Measurements from ENCODE around the gene INPP4B. TPM values are rescaled to one million over a fixed set of nuclear protein-coding genes. Genes with fewer than 3 reads are reported as not detected.

The INPP4B gene
- total RNA-seq, 1 experiment from 2014 or later = 14.3 TPM

DNA sequence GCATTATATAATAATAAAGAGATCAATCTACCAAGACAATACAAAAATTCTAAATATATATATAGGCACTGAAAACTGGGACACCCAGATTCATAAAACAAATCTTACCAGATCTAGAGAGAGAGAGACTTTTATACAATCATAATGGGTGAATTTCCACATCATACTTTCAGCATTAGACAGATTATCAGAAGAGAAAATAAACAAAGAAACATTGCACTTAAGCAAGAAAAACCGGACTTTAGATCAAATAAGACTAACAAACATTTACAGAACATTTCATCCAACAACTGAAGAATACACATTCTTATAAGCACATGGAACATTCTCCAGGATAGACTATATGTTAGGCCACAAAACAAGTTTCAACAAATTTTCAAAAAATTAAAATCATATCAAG, 245.1 kb downstream of the INPP4B start (continued):
- TF ChIP-seq POLR2A (IDR thresholded peaks at IDR 0.05; ENCODE audit: borderline replicate concordance, extremely low read depth, insufficient read depth, insufficient read length) (no peak), ZFX (IDR thresholded peaks at IDR 0.05) (no peak), POLR2AphosphoS5 (IDR thresholded peaks at IDR 0.05; ENCODE audit: low read depth, low read length) (no peak), ELF1 (IDR thresholded peaks at IDR 0.05; ENCODE audit: borderline replicate concordance, low read depth) (no peak), JUND (IDR thresholded peaks at IDR 0.05) (no peak), ATF3 (IDR thresholded peaks at IDR 0.05) (no peak), EGR1 (IDR thresholded peaks at IDR 0.05; ENCODE audit: low read depth) (no peak)

- TF ChIP-seq RAD21 (IDR thresholded peaks at IDR 0.05; ENCODE audit: low read depth) = no peak
- no peak for TF ChIP-seq POLR2A (IDR thresholded peaks at IDR 0.05; ENCODE audit: borderline replicate concordance, extremely low read depth, insufficient read depth, insufficient read length)
- TF ChIP-seq MAX (IDR thresholded peaks at IDR 0.05) = no peak
- TF ChIP-seq FOSL1 (IDR thresholded peaks at IDR 0.05; ENCODE audit: low read depth) = no peak
- no peak for TF ChIP-seq CEBPB (IDR thresholded peaks at IDR 0.05; ENCODE audit: low read depth)
- TF ChIP-seq ATF3 (IDR thresholded peaks at IDR 0.05) = no peak
- TF ChIP-seq, protein P1, sequence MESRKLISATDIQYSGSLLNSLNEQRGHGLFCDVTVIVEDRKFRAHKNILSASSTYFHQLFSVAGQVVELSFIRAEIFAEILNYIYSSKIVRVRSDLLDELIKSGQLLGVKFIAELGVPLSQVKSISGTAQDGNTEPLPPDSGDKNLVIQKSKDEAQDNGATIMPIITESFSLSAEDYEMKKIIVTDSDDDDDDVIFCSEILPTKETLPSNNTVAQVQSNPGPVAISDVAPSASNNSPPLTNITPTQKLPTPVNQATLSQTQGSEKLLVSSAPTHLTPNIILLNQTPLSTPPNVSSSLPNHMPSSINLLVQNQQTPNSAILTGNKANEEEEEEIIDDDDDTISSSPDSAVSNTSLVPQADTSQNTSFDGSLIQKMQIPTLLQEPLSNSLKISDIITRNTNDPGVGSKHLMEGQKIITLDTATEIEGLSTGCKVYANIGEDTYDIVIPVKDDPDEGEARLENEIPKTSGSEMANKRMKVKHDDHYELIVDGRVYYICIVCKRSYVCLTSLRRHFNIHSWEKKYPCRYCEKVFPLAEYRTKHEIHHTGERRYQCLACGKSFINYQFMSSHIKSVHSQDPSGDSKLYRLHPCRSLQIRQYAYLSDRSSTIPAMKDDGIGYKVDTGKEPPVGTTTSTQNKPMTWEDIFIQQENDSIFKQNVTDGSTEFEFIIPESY (IDR thresholded peaks at IDR 0.05; ENCODE audit: extremely low read depth, insufficient replicate concordance, low read length) = no peak
- no peak for TF ChIP-seq ELF1 (IDR thresholded peaks at IDR 0.05; ENCODE audit: borderline replicate concordance, low read depth)
- TF ChIP-seq, protein P2, sequence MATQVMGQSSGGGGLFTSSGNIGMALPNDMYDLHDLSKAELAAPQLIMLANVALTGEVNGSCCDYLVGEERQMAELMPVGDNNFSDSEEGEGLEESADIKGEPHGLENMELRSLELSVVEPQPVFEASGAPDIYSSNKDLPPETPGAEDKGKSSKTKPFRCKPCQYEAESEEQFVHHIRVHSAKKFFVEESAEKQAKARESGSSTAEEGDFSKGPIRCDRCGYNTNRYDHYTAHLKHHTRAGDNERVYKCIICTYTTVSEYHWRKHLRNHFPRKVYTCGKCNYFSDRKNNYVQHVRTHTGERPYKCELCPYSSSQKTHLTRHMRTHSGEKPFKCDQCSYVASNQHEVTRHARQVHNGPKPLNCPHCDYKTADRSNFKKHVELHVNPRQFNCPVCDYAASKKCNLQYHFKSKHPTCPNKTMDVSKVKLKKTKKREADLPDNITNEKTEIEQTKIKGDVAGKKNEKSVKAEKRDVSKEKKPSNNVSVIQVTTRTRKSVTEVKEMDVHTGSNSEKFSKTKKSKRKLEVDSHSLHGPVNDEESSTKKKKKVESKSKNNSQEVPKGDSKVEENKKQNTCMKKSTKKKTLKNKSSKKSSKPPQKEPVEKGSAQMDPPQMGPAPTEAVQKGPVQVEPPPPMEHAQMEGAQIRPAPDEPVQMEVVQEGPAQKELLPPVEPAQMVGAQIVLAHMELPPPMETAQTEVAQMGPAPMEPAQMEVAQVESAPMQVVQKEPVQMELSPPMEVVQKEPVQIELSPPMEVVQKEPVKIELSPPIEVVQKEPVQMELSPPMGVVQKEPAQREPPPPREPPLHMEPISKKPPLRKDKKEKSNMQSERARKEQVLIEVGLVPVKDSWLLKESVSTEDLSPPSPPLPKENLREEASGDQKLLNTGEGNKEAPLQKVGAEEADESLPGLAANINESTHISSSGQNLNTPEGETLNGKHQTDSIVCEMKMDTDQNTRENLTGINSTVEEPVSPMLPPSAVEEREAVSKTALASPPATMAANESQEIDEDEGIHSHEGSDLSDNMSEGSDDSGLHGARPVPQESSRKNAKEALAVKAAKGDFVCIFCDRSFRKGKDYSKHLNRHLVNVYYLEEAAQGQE (IDR thresholded peaks at IDR 0.05; ENCODE audit: low read depth) = no peak
- TF ChIP-seq EZH2 (IDR thresholded peaks at IDR 0.05) = no peak
- no peak for TF ChIP-seq SRF (IDR thresholded peaks at IDR 0.05; ENCODE audit: low read depth)
- TF ChIP-seq CBX3 (IDR thresholded peaks at IDR 0.05; ENCODE audit: low read depth) = no peak
- TF ChIP-seq YY1 (IDR thresholded peaks at IDR 0.05; ENCODE audit: extremely low read depth, insufficient replicate concordance, low read depth, low read length) = no peak
- H4K20me1 ChIP-seq (ENCODE audit: insufficient read depth) = no peaks in the 10 kb centered on the region
- H3K4me2 ChIP-seq (ENCODE audit: low read length) = no peak overlapping the region
- ATAC-seq = no peak
- ChIA-PET RAD21 (ENCODE audit: low non-redundant PET in 1 of 2, low total read pairs in 2 of 2, uncharacterized antibody in 2 of 2, unreplicated experiment in 2 of 2) (no interaction called here), POLR2A (no interaction called here), CTCF (no interaction called here)
- intact Hi-C loops (cut with micrococcal nuclease) = no loop called here
- no peak overlapping the region for H3K9ac ChIP-seq (ENCODE audit: low read length)
- H3K79me2 ChIP-seq (ENCODE audit: insufficient read depth, low read length) = no peaks in the 10 kb centered on the region
- no TSS peak for BruUV-seq (replicated peaks)
- H3K27ac ChIP-seq (ENCODE audit: low read depth, low read length) = no peak overlapping the region
- no peak overlapping the region for H2AFZ ChIP-seq (ENCODE audit: low read depth, low read length, poor library complexity, severe bottlenecking)
- H3K36me3 ChIP-seq (ENCODE audit: control insufficient read depth in 1 of 2, insufficient read depth in 2 of 2, low read length in 2 of 2) = no peaks in the 10 kb centered on the region
- H3K4me3 ChIP-seq (replicated peaks in 1 of 2; ENCODE audit: low read depth in 1 of 2, low read length in 2 of 2) = no peak overlapping the region
- no peaks in the 10 kb centered on the region; a peak in 1 of 4 replicates for H3K4me1 ChIP-seq (ENCODE audit: control insufficient read depth in 1 of 2, insufficient read depth in 2 of 2, low read length in 2 of 2)
- no peaks in the 10 kb centered on the region for H3K9me3 ChIP-seq (ENCODE audit: control insufficient read depth in 1 of 2, insufficient read depth in 1 of 2, low read depth in 1 of 2, low read length in 2 of 2)
- no peak for DNase-seq (ENCODE audit: low read depth, low spot score)
- H3K27me3 ChIP-seq (ENCODE audit: insufficient read depth, low read length) = no peaks in the 10 kb centered on the region
- H3K9me2 ChIP-seq (ENCODE audit: insufficient read depth) = no peaks in the 10 kb centered on the region
Measured at GRCh38 chr4:142598132-142598531, 248.0 kb downstream of the INPP4B start.
